ENCODE results near the gene FCN3. TPM values are rescaled to one million over a fixed set of nuclear protein-coding genes. Genes with fewer than 3 reads are reported as not detected.
A peak's percentile ranks its signal among the peaks of the same experiment; 100 is the strongest.

The FCN3 gene
- total and polyA plus RNA-seq, 2 of the 4 experiments (the other 2 are of a cell fraction), result not detected

DNA sequence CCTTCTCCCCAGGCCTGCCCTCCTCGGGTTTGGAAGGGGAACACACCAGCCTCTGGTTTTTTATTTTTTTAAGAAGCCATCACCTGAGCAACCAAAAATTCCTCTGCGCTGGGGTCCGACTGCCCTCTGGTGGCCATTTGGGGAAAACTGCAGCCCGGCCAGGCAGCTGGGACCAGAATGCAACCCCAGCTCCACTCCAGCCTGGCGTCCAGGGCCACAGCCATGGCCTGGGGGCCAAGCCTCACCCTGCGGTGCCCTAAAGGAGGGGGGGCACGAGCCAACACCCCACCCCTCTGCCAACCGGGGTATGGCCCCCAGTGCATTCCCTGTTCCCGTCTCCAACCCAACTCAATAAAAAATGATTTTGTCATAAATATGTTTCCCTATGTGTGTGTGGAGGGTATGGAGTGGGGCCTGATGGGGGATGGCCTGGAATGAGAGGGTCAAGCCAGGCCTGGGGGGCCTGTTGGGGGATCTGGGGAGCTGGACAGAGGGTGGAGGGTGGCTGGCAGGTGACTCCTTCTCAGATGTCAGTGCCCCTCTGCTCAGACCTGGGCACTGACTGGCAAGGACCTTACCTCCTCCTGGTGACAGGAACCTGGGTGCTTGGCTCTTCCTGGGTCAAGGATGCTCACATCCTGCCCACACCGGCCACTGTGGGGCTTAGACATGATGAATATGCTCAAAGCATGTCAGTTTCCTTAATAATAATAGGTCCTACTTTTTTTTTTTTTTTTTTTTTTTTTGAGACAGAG lies 21.0 kb upstream of the FCN3 start:
- intact Hi-C loops (cut with micrococcal nuclease), result loop anchor here (1.0 to 10.0 kb wide), 3 partner anchors 38 to 201 kb away; no protein-coding TSS in a partner anchor
- Histone ChIP-seq H4K5ac (ENCODE audit: low read depth, low read length) (no peak overlapping the region), H2BK120ac (ENCODE audit: low read depth, low read length) (no peak overlapping the region), H2AK5ac (ENCODE audit: low read depth, low read length) (no peak overlapping the region; the same call in 1 of the 2 replicates), H3K36me3 (ENCODE audit: control insufficient read depth, insufficient read depth, low read length) (no peaks in the 10 kb centered on the region; the same call in 1 of the 2 replicates), H4K8ac (ENCODE audit: low read depth in 2 of 2, low read length in 2 of 2) (peak overlapping the region in 1 of 2 experiments; percentile 69; a peak in 1 of 4 replicates), H4K91ac (ENCODE audit: insufficient read depth, low read depth, low read length) (no peak overlapping the region), H2BK15ac (ENCODE audit: low read depth, low read length) (no peak overlapping the region), H2BK20ac (ENCODE audit: low read depth, low read length) (0 out of 2 replicates have a peak overlapping the region, but pooled peaks have one; percentile 8), H2AK9ac (replicated peaks; ENCODE audit: low read depth, low read length, poor library complexity) (peak overlapping the region; percentile 21), H4K20me1 (ENCODE audit: insufficient read depth, low read length) (no peaks in the 10 kb centered on the region), H2BK5ac (ENCODE audit: low read depth, low read length, poor library complexity, severe bottlenecking) (peak overlapping the region; percentile 54), H3K56ac (ENCODE audit: extremely low read depth, insufficient read depth, low read length) (no peak overlapping the region), H2AFZ (replicated peaks; ENCODE audit: low read length, poor library complexity) (peak overlapping the region; percentile 61), H3K27ac (ENCODE audit: insufficient read depth, low read length) (no peak overlapping the region), H3K4me3 (ENCODE audit: insufficient read depth, low read depth, low read length) (no peak overlapping the region), H3K18ac (ENCODE audit: low read depth, low read length) (no peak overlapping the region), H3K9ac (ENCODE audit: low read depth, low read length) (no peak overlapping the region), H3K23ac (ENCODE audit: low read depth, low read length) (no peak overlapping the region), H3K4me1 (ENCODE audit: control insufficient read depth, insufficient read depth, low read length) (peaks cover 17% of the 10 kb centered on the region), H3K9me3 (ENCODE audit: control insufficient read depth, insufficient read depth, low read length) (no peaks in the 10 kb centered on the region), H3K9me1 (ENCODE audit: insufficient read depth, low read length) (peaks cover 26% of the 10 kb centered on the region), H3K4ac (ENCODE audit: low read depth, low read length) (peak overlapping the region; percentile 51; the same call in 1 of the 2 replicates), H3K79me1 (ENCODE audit: low read depth in 1 of 2, low read length in 2 of 2) (peaks cover 0 to 28% of the 10 kb centered on the region in 2 experiments; a peak in 3 of 4 replicates), H3K14ac (replicated peaks; ENCODE audit: low read depth, low read length) (no peak overlapping the region), H3K4me2 (ENCODE audit: low read depth, low read length) (0 out of 2 replicates have a peak overlapping the region, but pooled peaks have one; percentile 7), H3K27me3 (ENCODE audit: control insufficient read depth, insufficient read depth, low read length) (no peaks in the 10 kb centered on the region)
- in situ Hi-C loops (cut with MboI; ENCODE audit: low sequenced_read_pairs), result loop anchor here (5.0 to 10.0 kb wide), 2 partner anchors 212 to 291 kb away; no protein-coding TSS in a partner anchor
- ChIA-PET POLR2A (ENCODE audit: unreplicated experiment) (interaction anchor here (0.5 kb wide), 1 partner anchor 109 kb away, joined by 3 read pairs; no protein-coding TSS in a partner anchor), CTCF (interaction anchor here (0.6 to 4.7 kb wide), 10 partner anchors 29 to 351 kb away, joined by 3 to 79 read pairs (median 4); partner anchors contain the start of gene MAP3K6)
- no TSS peak for BruUV-seq (replicated peaks)
- DNase-seq, result peak; percentile 57
- dilution Hi-C loops (cut with HindIII; ENCODE audit: low sequenced_read_pairs, unreplicated experiment), result no loop called here
- 0% methylated on average over 3 of the region's 10 CpGs; no CpG with 5 or more reads in 1 of the 2 experiments for WGBS, 2 experiments (ENCODE audit: extremely low coverage in 2 of 2, insufficient read length in 1 of 2)
- peak; percentile 31 for ATAC-seq (ENCODE audit: low read depth)
- TF ChIP-seq NFE2L2 (IDR thresholded peaks at IDR 0.05; ENCODE audit: low read depth, low read length) (no peak), SMC3 (IDR thresholded peaks at IDR 0.05; ENCODE audit: low read depth, low read length) (peak; percentile 80), RAD21 (IDR thresholded peaks at IDR 0.05; ENCODE audit: low read length) (peak; percentile 80)
- TF ChIP-seq, protein P1, sequence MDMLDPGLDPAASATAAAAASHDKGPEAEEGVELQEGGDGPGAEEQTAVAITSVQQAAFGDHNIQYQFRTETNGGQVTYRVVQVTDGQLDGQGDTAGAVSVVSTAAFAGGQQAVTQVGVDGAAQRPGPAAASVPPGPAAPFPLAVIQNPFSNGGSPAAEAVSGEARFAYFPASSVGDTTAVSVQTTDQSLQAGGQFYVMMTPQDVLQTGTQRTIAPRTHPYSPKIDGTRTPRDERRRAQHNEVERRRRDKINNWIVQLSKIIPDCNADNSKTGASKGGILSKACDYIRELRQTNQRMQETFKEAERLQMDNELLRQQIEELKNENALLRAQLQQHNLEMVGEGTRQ (IDR thresholded peaks at IDR 0.05; ENCODE audit: low read depth, low read length), result no peak
- TF ChIP-seq, protein P2, sequence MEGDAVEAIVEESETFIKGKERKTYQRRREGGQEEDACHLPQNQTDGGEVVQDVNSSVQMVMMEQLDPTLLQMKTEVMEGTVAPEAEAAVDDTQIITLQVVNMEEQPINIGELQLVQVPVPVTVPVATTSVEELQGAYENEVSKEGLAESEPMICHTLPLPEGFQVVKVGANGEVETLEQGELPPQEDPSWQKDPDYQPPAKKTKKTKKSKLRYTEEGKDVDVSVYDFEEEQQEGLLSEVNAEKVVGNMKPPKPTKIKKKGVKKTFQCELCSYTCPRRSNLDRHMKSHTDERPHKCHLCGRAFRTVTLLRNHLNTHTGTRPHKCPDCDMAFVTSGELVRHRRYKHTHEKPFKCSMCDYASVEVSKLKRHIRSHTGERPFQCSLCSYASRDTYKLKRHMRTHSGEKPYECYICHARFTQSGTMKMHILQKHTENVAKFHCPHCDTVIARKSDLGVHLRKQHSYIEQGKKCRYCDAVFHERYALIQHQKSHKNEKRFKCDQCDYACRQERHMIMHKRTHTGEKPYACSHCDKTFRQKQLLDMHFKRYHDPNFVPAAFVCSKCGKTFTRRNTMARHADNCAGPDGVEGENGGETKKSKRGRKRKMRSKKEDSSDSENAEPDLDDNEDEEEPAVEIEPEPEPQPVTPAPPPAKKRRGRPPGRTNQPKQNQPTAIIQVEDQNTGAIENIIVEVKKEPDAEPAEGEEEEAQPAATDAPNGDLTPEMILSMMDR (conservative IDR thresholded peaks at IDR 0.05; ENCODE audit: low read depth, low read length), result peak; percentile 91
- TF ChIP-seq, protein P3, sequence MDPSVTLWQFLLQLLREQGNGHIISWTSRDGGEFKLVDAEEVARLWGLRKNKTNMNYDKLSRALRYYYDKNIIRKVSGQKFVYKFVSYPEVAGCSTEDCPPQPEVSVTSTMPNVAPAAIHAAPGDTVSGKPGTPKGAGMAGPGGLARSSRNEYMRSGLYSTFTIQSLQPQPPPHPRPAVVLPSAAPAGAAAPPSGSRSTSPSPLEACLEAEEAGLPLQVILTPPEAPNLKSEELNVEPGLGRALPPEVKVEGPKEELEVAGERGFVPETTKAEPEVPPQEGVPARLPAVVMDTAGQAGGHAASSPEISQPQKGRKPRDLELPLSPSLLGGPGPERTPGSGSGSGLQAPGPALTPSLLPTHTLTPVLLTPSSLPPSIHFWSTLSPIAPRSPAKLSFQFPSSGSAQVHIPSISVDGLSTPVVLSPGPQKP (IDR thresholded peaks at IDR 0.05; ENCODE audit: borderline replicate concordance, low read depth, low read length), result no peak
